K562 (cell line): ENCODE measurements around the gene LIN28A. TPM values are rescaled to one million over a fixed set of nuclear protein-coding genes. Genes with fewer than 3 reads are reported as not detected.

Experiments used
- AFF4 ChIP-seq: sonication (generic); formaldehyde crosslinking; IDR thresholded peaks from 2 replicates; pipeline ENCODE4 v1.8.0; 2023; ENCODE audit warnings: mild to moderate bottlenecking, missing genetic modification reagents
- FOXP1 ChIP-seq: sonication (generic); formaldehyde crosslinking; IDR thresholded peaks from 2 replicates; pipeline ENCODE4 v1.8.0; 2022; ENCODE audit warnings: mild to moderate bottlenecking, missing genetic modification reagents
- HDAC8 ChIP-seq: fragments of 450-650 bp; IDR thresholded peaks from 2 replicates; pipeline ENCODE4 v1.6.1; 2016; ENCODE audit warnings: mild to moderate bottlenecking, missing genetic modification characterization, moderate library complexity, missing compliant biosample characterization
- KLF10 ChIP-seq: fragments of 250-450 bp; sonication (Bioruptor Pico); IDR thresholded peaks from 2 replicates; pipeline ENCODE4 v1.6.1; 2021; ENCODE audit warnings: matching md5 sums
- LEF1 ChIP-seq: fragments of 450-650 bp; IDR thresholded peaks from 2 replicates; pipeline ENCODE4 v1.6.1; 2016; ENCODE audit warnings: mild to moderate bottlenecking
- PCBP1 ChIP-seq: fragments of 200-400 bp; formaldehyde crosslinking; IDR thresholded peaks from 2 replicates; pipeline ENCODE4 v1.6.1; 2018; ENCODE audit warnings: mild to moderate bottlenecking, low read depth, low read length; ENCODE audit not compliant: poor library complexity, severe bottlenecking
- RBM34 ChIP-seq: fragments of 200-400 bp; formaldehyde crosslinking; IDR thresholded peaks from 2 replicates; pipeline ENCODE4 v1.6.1; 2018; ENCODE audit warnings: low read length, borderline replicate concordance; ENCODE audit not compliant: insufficient read depth
- USF1 ChIP-seq: sonication (generic); formaldehyde crosslinking; IDR thresholded peaks from 2 replicates; pipeline ENCODE4 v1.9.0; 2022; ENCODE audit warnings: mild to moderate bottlenecking, missing genetic modification reagents
- YBX1 ChIP-seq: fragments of 450-650 bp; IDR thresholded peaks from 2 replicates; pipeline ENCODE4 v1.7.1; 2016; ENCODE audit warnings: mild to moderate bottlenecking
- ZKSCAN8 ChIP-seq: fragments of 200-800 bp; sonication (Bioruptor generic); IDR thresholded peaks from 2 replicates; pipeline ENCODE4 v1.6.1; 2016; ENCODE audit warnings: missing genetic modification characterization, missing compliant biosample characterization
- ZNF175 ChIP-seq: fragments of 200-800 bp; sonication (Bioruptor generic); IDR thresholded peaks from 2 replicates; pipeline ENCODE4 v1.6.1; 2016; ENCODE audit warnings: low read depth, mild to moderate bottlenecking, missing genetic modification characterization, missing compliant biosample characterization
- ZNF583 ChIP-seq: fragments of 250-450 bp; sonication (Bioruptor Pico); IDR thresholded peaks from 2 replicates; pipeline ENCODE4 v1.4.0; 2020
- ZNF695 ChIP-seq: fragments of 450-650 bp; formaldehyde crosslinking; IDR thresholded peaks from 2 replicates; pipeline ENCODE4 v1.4.0; 2020; ENCODE audit warnings: mild to moderate bottlenecking, moderate library complexity
- ZNF740 ChIP-seq, 3 experiments: fragments of 200-800 bp in 1 of 3; sonication (Bioruptor generic) in 1 of 3; sonication (generic) in 1 of 3; formaldehyde crosslinking in 1 of 3; IDR thresholded peaks; 2 replicates each; pipeline versions ENCODE4 v1.6.1 to v1.8.0; 2016 to 2022; ENCODE audit warnings: mild to moderate bottlenecking in 2 of 3, missing compliant biosample characterization in 2 of 3, missing genetic modification characterization in 2 of 3, missing genetic modification reagents in 1 of 3
- polyA plus RNA-seq, 8 experiments: library from polyadenylated mRNA; depleted of rRNA in 4 of 8; stranded (reverse) in 5 of 8; unstranded in 3 of 8; fragments of >200 nt; fragmentation: Nextera tagmentation in 2 of 8; fragmentation: Illumina TruSeq in 1 of 8; extraction: Ambion mirVana in 2 of 8; extraction: Trizol in 1 of 8; gene quantifications; 2 replicates each; pipeline versions ENCODE4 v1.2.1 to v1.2.3, GENCODE V29; 2011 to 2014; ENCODE audit warnings: inconsistent platforms in 1 of 8, missing spikeins in 1 of 8
- total RNA-seq, 7 experiments: library from RNA; depleted of rRNA in 6 of 7; stranded (reverse); fragments of >200 nt in 6 of 7; fragmentation: Illumina TruSeq in 2 of 7; extraction: Trizol in 2 of 7; gene quantifications; 2 replicates each; pipeline versions ENCODE4 v1.2.1 to v1.2.3, GENCODE V29; 2011 to 2021; ENCODE audit warnings: low replicate concordance in 1 of 7
- TF ChIP-seq, protein P1 (sequence below): fragments of 450-650 bp; IDR thresholded peaks from 2 replicates; pipeline ENCODE4 v1.6.1; 2017; ENCODE audit warnings: antibody characterized with exemption, mild to moderate bottlenecking
- TF ChIP-seq, protein P2 (sequence below): conservative IDR thresholded peaks from 2 replicates; pipeline ENCODE4 v1.6.1; 2011; ENCODE audit warnings: low read depth, mild to moderate bottlenecking, low read length; ENCODE audit not compliant: control insufficient read depth

Gene LIN28A
- total and polyA plus RNA-seq, 9 of the 15 experiments (the other 6 are each of a cell fraction or from before 2014, with no cell fraction given): 0.80 to 5.4 (median 3.9) TPM

GRCh38 chr1:26472320-26472900 is 61.8 kb downstream of the LIN28A start, which contains the start of gene HMGN2 (continued):
- TF ChIP-seq PCBP1 (peak; percentile 84), LEF1 (peak; percentile 30), FOXP1 (CRISPR knock-in tag) (peak; percentile 89; the same call in 1 of the 2 replicates), ZNF175 (CRISPR knock-in tag) (no peak), USF1 (CRISPR knock-in tag) (peak; percentile 87), KLF10 (CRISPR knock-in tag) (no peak), ZKSCAN8 (CRISPR knock-in tag) (0 out of 2 replicates have a peak, but pooled peaks have one; percentile 7), ZNF583 (CRISPR knock-in tag) (no peak; the same call in 1 of the 2 replicates), ZNF740 (CRISPR knock-in tag; IDR thresholded peaks at IDR 0.05) (no peak), ZNF740 (tag; IDR thresholded peaks at IDR 0.05) (peak; percentile 8 to 32; a peak in 2 of 4 replicates), ZNF695 (CRISPR knock-in tag) (peak; percentile 62; the same call in 1 of the 2 replicates), RBM34 (no peak), AFF4 (CRISPR knock-in tag) (peak; percentile 95), HDAC8 (tag) (peak; percentile 70; the same call in 1 of the 2 replicates), YBX1 (no peak)
- TF ChIP-seq, protein P1, sequence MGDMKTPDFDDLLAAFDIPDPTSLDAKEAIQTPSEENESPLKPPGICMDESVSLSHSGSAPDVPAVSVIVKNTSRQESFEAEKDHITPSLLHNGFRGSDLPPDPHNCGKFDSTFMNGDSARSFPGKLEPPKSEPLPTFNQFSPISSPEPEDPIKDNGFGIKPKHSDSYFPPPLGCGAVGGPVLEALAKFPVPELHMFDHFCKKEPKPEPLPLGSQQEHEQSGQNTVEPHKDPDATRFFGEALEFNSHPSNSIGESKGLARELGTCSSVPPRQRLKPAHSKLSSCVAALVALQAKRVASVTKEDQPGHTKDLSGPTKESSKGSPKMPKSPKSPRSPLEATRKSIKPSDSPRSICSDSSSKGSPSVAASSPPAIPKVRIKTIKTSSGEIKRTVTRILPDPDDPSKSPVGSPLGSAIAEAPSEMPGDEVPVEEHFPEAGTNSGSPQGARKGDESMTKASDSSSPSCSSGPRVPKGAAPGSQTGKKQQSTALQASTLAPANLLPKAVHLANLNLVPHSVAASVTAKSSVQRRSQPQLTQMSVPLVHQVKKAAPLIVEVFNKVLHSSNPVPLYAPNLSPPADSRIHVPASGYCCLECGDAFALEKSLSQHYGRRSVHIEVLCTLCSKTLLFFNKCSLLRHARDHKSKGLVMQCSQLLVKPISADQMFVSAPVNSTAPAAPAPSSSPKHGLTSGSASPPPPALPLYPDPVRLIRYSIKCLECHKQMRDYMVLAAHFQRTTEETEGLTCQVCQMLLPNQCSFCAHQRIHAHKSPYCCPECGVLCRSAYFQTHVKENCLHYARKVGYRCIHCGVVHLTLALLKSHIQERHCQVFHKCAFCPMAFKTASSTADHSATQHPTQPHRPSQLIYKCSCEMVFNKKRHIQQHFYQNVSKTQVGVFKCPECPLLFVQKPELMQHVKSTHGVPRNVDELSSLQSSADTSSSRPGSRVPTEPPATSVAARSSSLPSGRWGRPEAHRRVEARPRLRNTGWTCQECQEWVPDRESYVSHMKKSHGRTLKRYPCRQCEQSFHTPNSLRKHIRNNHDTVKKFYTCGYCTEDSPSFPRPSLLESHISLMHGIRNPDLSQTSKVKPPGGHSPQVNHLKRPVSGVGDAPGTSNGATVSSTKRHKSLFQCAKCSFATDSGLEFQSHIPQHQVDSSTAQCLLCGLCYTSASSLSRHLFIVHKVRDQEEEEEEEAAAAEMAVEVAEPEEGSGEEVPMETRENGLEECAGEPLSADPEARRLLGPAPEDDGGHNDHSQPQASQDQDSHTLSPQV: peak; percentile 71; the same call in 1 of the 2 replicates
- TF ChIP-seq, protein P2, sequence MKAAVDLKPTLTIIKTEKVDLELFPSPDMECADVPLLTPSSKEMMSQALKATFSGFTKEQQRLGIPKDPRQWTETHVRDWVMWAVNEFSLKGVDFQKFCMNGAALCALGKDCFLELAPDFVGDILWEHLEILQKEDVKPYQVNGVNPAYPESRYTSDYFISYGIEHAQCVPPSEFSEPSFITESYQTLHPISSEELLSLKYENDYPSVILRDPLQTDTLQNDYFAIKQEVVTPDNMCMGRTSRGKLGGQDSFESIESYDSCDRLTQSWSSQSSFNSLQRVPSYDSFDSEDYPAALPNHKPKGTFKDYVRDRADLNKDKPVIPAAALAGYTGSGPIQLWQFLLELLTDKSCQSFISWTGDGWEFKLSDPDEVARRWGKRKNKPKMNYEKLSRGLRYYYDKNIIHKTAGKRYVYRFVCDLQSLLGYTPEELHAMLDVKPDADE: peak; percentile 27; the same call in 1 of the 2 replicates
